Neutrophil (primary cell): ENCODE results near the gene KLHL30.

Experiments
- H3K27ac ChIP-seq: fragments of 200-600 bp; sonication (generic); 2 replicates; pipeline ENCODE4 v1.5.1; 2016; ENCODE audit warnings: mild to moderate bottlenecking, moderate library complexity
- H3K27me3 ChIP-seq: fragments of 200-600 bp; sonication (generic); 2 replicates; pipeline ENCODE4 v1.6.0; 2016; ENCODE audit warnings: mild to moderate bottlenecking
- H3K36me3 ChIP-seq: fragments of 200-600 bp; sonication (generic); 2 replicates; pipeline ENCODE4 v1.5.1; 2017
- H3K4me1 ChIP-seq, 2 experiments: fragments of 200-600 bp in 1 of 2; sonication (generic) in 1 of 2; 1 replicate in 1 of 2; 2 replicates in 1 of 2; pipeline versions ENCODE4 v1.5.1 to v1.6.1; 2013 to 2016; ENCODE audit warnings: low read depth in 1 of 2, low read length in 1 of 2, mild to moderate bottlenecking in 1 of 2, moderate library complexity in 1 of 2; ENCODE audit not compliant: control insufficient read depth in 1 of 2, insufficient read depth in 1 of 2
- H3K4me3 ChIP-seq, 2 experiments: fragments of 200-600 bp in 1 of 2; sonication (generic) in 1 of 2; 1 replicate in 1 of 2; 2 replicates in 1 of 2; pipeline ENCODE4 v1.5.1; 2013 to 2016; ENCODE audit warnings: low read depth in 1 of 2, low read length in 1 of 2, mild to moderate bottlenecking in 1 of 2, moderate library complexity in 1 of 2
- H3K9me3 ChIP-seq: fragments of 200-600 bp; sonication (generic); 2 replicates; pipeline ENCODE4 v1.5.1; 2016
- CTCF ChIP-seq: fragments of 200-600 bp; sonication (generic); IDR thresholded peaks from 2 replicates; pipeline ENCODE4 v1.5.1; 2016; ENCODE audit warnings: antibody characterized with exemption

The KLHL30 gene

GRCh38 chr2:238176613-238177012 is 38.1 kb downstream of the KLHL30 start:
- Histone ChIP-seq H3K4me3 (no peak overlapping the region), H3K27me3 (no peaks in the 10 kb centered on the region), H3K9me3 (no peaks in the 10 kb centered on the region), H3K27ac (no peak overlapping the region), H3K4me1 (no peaks in the 10 kb centered on the region), H3K36me3 (peaks cover 96% of the 10 kb centered on the region)
- no peak for TF ChIP-seq CTCF

GRCh38 chr2:238180554-238180953 is 42.1 kb downstream of the KLHL30 start:
- H3K9me3 ChIP-seq: no peaks in the 10 kb centered on the region
- no peaks in the 10 kb centered on the region for H3K27me3 ChIP-seq
- TF ChIP-seq CTCF: no peak
- peaks cover 97% of the 10 kb centered on the region for H3K36me3 ChIP-seq
- H3K27ac ChIP-seq: no peak overlapping the region
- no peak overlapping the region for H3K4me3 ChIP-seq
- H3K4me1 ChIP-seq: no peaks in the 10 kb centered on the region

GRCh38 chr2:238182362-238182761 is 43.9 kb downstream of the KLHL30 start:
- Histone ChIP-seq H3K27ac (no peak overlapping the region), H3K4me3 (no peak overlapping the region), H3K9me3 (no peaks in the 10 kb centered on the region), H3K36me3 (peaks cover 100% of the 10 kb centered on the region), H3K27me3 (no peaks in the 10 kb centered on the region), H3K4me1 (no peaks in the 10 kb centered on the region)
- TF ChIP-seq CTCF: no peak

- Histone ChIP-seq H3K9me3 (no peaks in the 10 kb centered on the region), H3K27me3 (no peaks in the 10 kb centered on the region), H3K4me3 (no peak overlapping the region), H3K36me3 (peaks cover 100% of the 10 kb centered on the region), H3K4me1 (no peaks in the 10 kb centered on the region), H3K27ac (no peak overlapping the region)
- TF ChIP-seq CTCF: no peak
Observed at GRCh38 chr2:238183821-238184220, 45.4 kb downstream of the KLHL30 start.

- Histone ChIP-seq H3K4me1 (no peaks in the 10 kb centered on the region), H3K36me3 (peaks cover 93% of the 10 kb centered on the region), H3K4me3 (no peak overlapping the region), H3K27ac (no peak overlapping the region), H3K27me3 (no peaks in the 10 kb centered on the region), H3K9me3 (no peaks in the 10 kb centered on the region)
- no peak for TF ChIP-seq CTCF
Observed at GRCh38 chr2:238187618-238188548, 49.4 kb downstream of the KLHL30 start.
